Caco-2 (cell line): ENCODE data around the gene IREB2. TPM values are rescaled to one million over a fixed set of nuclear protein-coding genes. Genes with fewer than 3 reads are reported as not detected.

Source experiments
- BruUV-seq: library from RNA; stranded (reverse); fragments of 400-500 nt; replicated peaks from 2 replicates; lab custom pipeline; 2021; lab: Mats Ljungman, UMichigan
- CTCF ChIA-PET: fragments of 300-600 bp; sonication (Branson Sonifier 250); formaldehyde crosslinking; loops from one replicate; lab custom pipeline; 2022; ENCODE audit warnings: antibody characterized with exemption; lab: Charles Lee
- POLR2A ChIA-PET: fragments of 300-600 bp; sonication (Branson Sonifier 250); formaldehyde crosslinking; loops from one replicate; lab custom pipeline; 2022; ENCODE audit warnings: antibody characterized with exemption; lab: Charles Lee
- DNase-seq, 2 experiments: peaks; one replicate each; pipeline versions ENCODE4 v3.0.0 to v3.0.0-alpha.2; 2020 to 2022
- H3K27me3 ChIP-seq: replicated peaks from 2 replicates; pipeline ENCODE4 v1.6.0; 2011; ENCODE audit warnings: low read length; ENCODE audit not compliant: control insufficient read depth, insufficient read depth
- H3K36me3 ChIP-seq: 2 replicates; pipeline ENCODE4 v1.5.1; 2011; ENCODE audit warnings: low read length; ENCODE audit not compliant: control insufficient read depth, insufficient read depth
- H3K4me1 ChIP-seq: fragments of 250-450 bp; sonication (Bioruptor Pico); 2 replicates; pipeline ENCODE4 v1.5.1; 2020; ENCODE audit warnings: mild to moderate bottlenecking
- H3K4me3 ChIP-seq: 2 replicates; pipeline ENCODE4 v1.5.1; 2011; ENCODE audit warnings: low read depth, mild to moderate bottlenecking, control low read depth, low read length
- H3K9me3 ChIP-seq: fragments of 250-450 bp; sonication (Bioruptor Pico); 2 replicates; pipeline ENCODE4 v1.5.1; 2020; ENCODE audit warnings: mild to moderate bottlenecking, moderate library complexity
- H3K27ac Mint-ChIP-seq: one replicate; pipeline ENCODE4 v1.8.0; 2022; ENCODE audit warnings: mixed read lengths; ENCODE audit not compliant: unreplicated experiment
- H3K27me3 Mint-ChIP-seq: one replicate; pipeline ENCODE4 v1.8.0; 2022; ENCODE audit warnings: mixed read lengths; ENCODE audit not compliant: insufficient read depth, unreplicated experiment
- H3K36me3 Mint-ChIP-seq: one replicate; pipeline ENCODE4 v1.8.0; 2022; ENCODE audit warnings: mild to moderate bottlenecking, mixed read lengths; ENCODE audit not compliant: insufficient read depth, unreplicated experiment
- H3K4me1 Mint-ChIP-seq: one replicate; pipeline ENCODE4 v1.8.0; 2022; ENCODE audit warnings: low read depth, mixed read lengths; ENCODE audit not compliant: unreplicated experiment
- H3K4me3 Mint-ChIP-seq: one replicate; pipeline ENCODE4 v1.8.0; 2022; ENCODE audit warnings: mild to moderate bottlenecking, moderate library complexity, mixed read lengths; ENCODE audit not compliant: unreplicated experiment
- H3K9me3 Mint-ChIP-seq: one replicate; pipeline ENCODE4 v1.8.0; 2022; ENCODE audit warnings: mixed read lengths; ENCODE audit not compliant: unreplicated experiment
- CTCF ChIP-seq, 2 experiments: fragments of 200-600 bp in 1 of 2; IDR thresholded peaks; 1 replicate in 1 of 2; 2 replicates in 1 of 2; pipeline versions ENCODE4 v1.5.1 to v1.8.0; 2011 to 2022; ENCODE audit warnings: antibody characterized with exemption in 1 of 2, control low read depth in 1 of 2, inconsistent platforms in 1 of 2, low read depth in 1 of 2, low read length in 1 of 2, mild to moderate bottlenecking in 1 of 2, moderate library complexity in 1 of 2; ENCODE audit not compliant: insufficient read depth in 1 of 2, severe bottlenecking in 1 of 2, unreplicated experiment in 1 of 2
- intact Hi-C: fragments of 100-400 bp; cut with micrococcal nuclease; formaldehyde crosslinking; loops from one replicate; pipeline ENCODE4 v1.10.0; 2022; ENCODE audit not compliant: unreplicated experiment
- total RNA-seq: library from RNA; stranded (reverse); gene quantifications from 2 replicates; pipeline ENCODE4 v1.2.3, GENCODE V29; 2022

IREB2 gene
- total RNA-seq, 1 experiment from 2014 or later, result 77.6 TPM

- H3K27me3 Mint-ChIP-seq, result no peaks in the 10 kb centered on the region
- TF ChIP-seq CTCF (IDR thresholded peaks at IDR 0.05; ENCODE audit: insufficient read depth in 1 of 2, low read depth in 1 of 2, low read length in 1 of 2, severe bottlenecking in 1 of 2, unreplicated experiment in 1 of 2), result no peak
- no TSS peak for BruUV-seq
- H3K27ac Mint-ChIP-seq, result no peak overlapping the region
- Histone ChIP-seq H3K4me1 (no peaks in the 10 kb centered on the region), H3K9me3 (no peaks in the 10 kb centered on the region), H3K27me3 (no peaks in the 10 kb centered on the region), H3K36me3 (no peaks in the 10 kb centered on the region), H3K4me3 (no peak overlapping the region)
- intact Hi-C loops, result no loop called here
- no peak overlapping the region for H3K4me3 Mint-ChIP-seq
- DNase-seq, result no peak
- POLR2A ChIA-PET, result no interaction called here
- peaks cover 15% of the 10 kb centered on the region for H3K36me3 Mint-ChIP-seq
- CTCF ChIA-PET, result no interaction called here
- peaks cover 10% of the 10 kb centered on the region for H3K4me1 Mint-ChIP-seq
- H3K9me3 Mint-ChIP-seq, result no peaks in the 10 kb centered on the region
These were observed 19.1 kb downstream of the IREB2 start for GRCh38 chr15:78457101-78457500.

- CTCF ChIA-PET, result interaction anchor here (1.2 kb wide), 1 partner anchor 161 kb away, joined by 3 read pairs; the partner anchor contains the start of gene SKIC8
- H3K4me3 ChIP-seq, result no peak overlapping the region
- H3K27ac Mint-ChIP-seq, result no peak overlapping the region
- no TSS peak for BruUV-seq
- intact Hi-C loops, result no loop called here
- H3K4me1 ChIP-seq, result no peaks in the 10 kb centered on the region
- no peaks in the 10 kb centered on the region for H3K27me3 ChIP-seq
- no peaks in the 10 kb centered on the region for H3K4me1 Mint-ChIP-seq
- H3K27me3 Mint-ChIP-seq, result no peaks in the 10 kb centered on the region
- H3K9me3 Mint-ChIP-seq, result no peaks in the 10 kb centered on the region
- POLR2A ChIA-PET, result no interaction called here
- H3K36me3 Mint-ChIP-seq, result peaks cover 33% of the 10 kb centered on the region
- H3K9me3 ChIP-seq, result no peaks in the 10 kb centered on the region
- TF ChIP-seq CTCF (IDR thresholded peaks at IDR 0.05; ENCODE audit: insufficient read depth in 1 of 2, low read depth in 1 of 2, low read length in 1 of 2, severe bottlenecking in 1 of 2, unreplicated experiment in 1 of 2), result no peak
- no peak for DNase-seq
- H3K4me3 Mint-ChIP-seq, result no peak overlapping the region
- H3K36me3 ChIP-seq, result peaks cover 1% of the 10 kb centered on the region
These were observed 22.7 kb downstream of the IREB2 start for GRCh38 chr15:78460737-78461136.

- DNase-seq, result no peak
- no peak for TF ChIP-seq CTCF (IDR thresholded peaks at IDR 0.05; ENCODE audit: insufficient read depth in 1 of 2, low read depth in 1 of 2, low read length in 1 of 2, severe bottlenecking in 1 of 2, unreplicated experiment in 1 of 2)
- ChIA-PET POLR2A (no interaction called here), CTCF (interaction anchor here (1.2 kb wide), 1 partner anchor 162 kb away, joined by 3 read pairs; the partner anchor contains the start of gene SKIC8)
- Mint-ChIP-seq H3K27ac (no peak overlapping the region), H3K36me3 (peaks cover 34% of the 10 kb centered on the region), H3K9me3 (no peaks in the 10 kb centered on the region), H3K27me3 (no peaks in the 10 kb centered on the region), H3K4me3 (no peak overlapping the region), H3K4me1 (no peaks in the 10 kb centered on the region)
- Histone ChIP-seq H3K4me3 (no peak overlapping the region), H3K36me3 (peaks cover 1% of the 10 kb centered on the region), H3K4me1 (no peaks in the 10 kb centered on the region), H3K9me3 (no peaks in the 10 kb centered on the region), H3K27me3 (no peaks in the 10 kb centered on the region)
- no TSS peak for BruUV-seq
- intact Hi-C loops, result no loop called here
These were observed 23.3 kb downstream of the IREB2 start for GRCh38 chr15:78461171-78461888.
